ENCODE measurements around the gene CDH18.

CDH18 gene

DNA sequence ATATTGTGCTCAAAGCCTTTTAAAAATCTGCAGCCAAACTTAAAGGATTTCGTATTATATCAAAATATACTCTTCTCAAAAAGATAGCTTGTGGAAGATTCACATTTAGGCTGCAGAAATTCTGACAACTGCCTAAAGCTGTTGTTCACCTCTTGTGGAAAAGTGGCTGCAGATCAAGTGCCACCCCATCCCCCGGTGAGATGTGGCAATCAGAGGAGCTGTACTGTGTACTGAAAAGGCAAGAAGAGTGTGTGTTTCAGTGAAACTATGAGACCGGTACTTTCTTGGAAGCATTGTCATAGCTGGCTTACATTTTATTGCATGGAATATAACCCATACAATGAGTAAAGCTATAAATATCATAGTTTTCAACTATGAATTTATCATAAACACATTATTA, 64.3 kb downstream of the CDH18 start:
- ATAC-seq (ENCODE audit: insufficient read depth, low read depth) = no peak
- Histone ChIP-seq H3K79me2 (ENCODE audit: insufficient read depth, low read length) (no peaks in the 10 kb centered on the region), H3K9me3 (ENCODE audit: insufficient read depth, low read length, severe bottlenecking) (no peaks in the 10 kb centered on the region), H3K4me2 (ENCODE audit: insufficient read depth, low read length) (no peak overlapping the region), H3K27me3 (ENCODE audit: insufficient read depth, low read length, poor library complexity) (no peaks in the 10 kb centered on the region), H3K9ac (ENCODE audit: low read depth, low read length) (no peak overlapping the region), H2AFZ (ENCODE audit: low read depth, low read length) (no peak overlapping the region), H3K4me3 (ENCODE audit: low read depth in 1 of 2, low read length in 2 of 2) (no peak overlapping the region), H3K27ac (ENCODE audit: low read length) (no peak overlapping the region), H4K20me1 (ENCODE audit: insufficient read depth, low read length) (no peaks in the 10 kb centered on the region), H3K4me1 (ENCODE audit: insufficient read depth, low read length) (no peaks in the 10 kb centered on the region), H3K36me3 (ENCODE audit: insufficient read depth, low read length) (no peaks in the 10 kb centered on the region)
- TF ChIP-seq CTCF (IDR thresholded peaks at IDR 0.05; ENCODE audit: borderline replicate concordance, extremely low read depth, low read length, poor library complexity, severe bottlenecking) = no peak
- TF ChIP-seq EZH2 (IDR thresholded peaks at IDR 0.05; ENCODE audit: borderline replicate concordance, low read depth, low read length, severe bottlenecking) = no peak
- no peak for DNase-seq

DNA sequence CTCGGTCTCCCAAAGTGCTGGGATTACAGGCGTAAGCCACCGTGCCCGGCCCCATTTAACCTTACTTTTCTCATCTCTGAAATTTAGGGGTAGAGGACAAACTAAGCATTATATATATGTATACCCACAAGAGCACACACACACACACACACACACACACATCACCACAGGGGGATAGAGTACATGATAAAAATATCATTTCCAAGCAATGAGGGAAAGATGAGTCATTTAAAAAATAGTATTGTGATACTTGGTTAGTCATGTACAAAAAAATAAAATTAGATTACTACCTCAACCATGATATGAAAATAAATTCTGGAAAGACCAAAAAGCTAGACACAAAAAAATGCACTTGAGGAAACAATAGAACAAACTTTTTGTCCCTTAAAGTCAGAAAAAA, 67.2 kb downstream of the CDH18 start:
- ATAC-seq (ENCODE audit: insufficient read depth, low read depth) = no peak
- no peaks in the 10 kb centered on the region for H3K36me3 ChIP-seq (ENCODE audit: insufficient read depth, low read length)
- no peak overlapping the region for H3K4me2 ChIP-seq (ENCODE audit: insufficient read depth, low read length)
- no peaks in the 10 kb centered on the region for H4K20me1 ChIP-seq (ENCODE audit: insufficient read depth, low read length)
- no peaks in the 10 kb centered on the region for H3K27me3 ChIP-seq (ENCODE audit: insufficient read depth, low read length, poor library complexity)
- H2AFZ ChIP-seq (ENCODE audit: low read depth, low read length) = no peak overlapping the region
- no peak overlapping the region for H3K27ac ChIP-seq (ENCODE audit: low read length)
- no peaks in the 10 kb centered on the region for H3K9me3 ChIP-seq (ENCODE audit: insufficient read depth, low read length, severe bottlenecking)
- no peak for TF ChIP-seq CTCF (IDR thresholded peaks at IDR 0.05; ENCODE audit: borderline replicate concordance, extremely low read depth, low read length, poor library complexity, severe bottlenecking)
- no peak for TF ChIP-seq EZH2 (IDR thresholded peaks at IDR 0.05; ENCODE audit: borderline replicate concordance, low read depth, low read length, severe bottlenecking)
- no peak for DNase-seq
- H3K4me3 ChIP-seq (ENCODE audit: low read depth in 1 of 2, low read length in 2 of 2) = no peak overlapping the region
- no peak overlapping the region for H3K9ac ChIP-seq (ENCODE audit: low read depth, low read length)
- no peaks in the 10 kb centered on the region for H3K79me2 ChIP-seq (ENCODE audit: insufficient read depth, low read length)
- no peaks in the 10 kb centered on the region for H3K4me1 ChIP-seq (ENCODE audit: insufficient read depth, low read length)

- Histone ChIP-seq H3K79me2 (ENCODE audit: insufficient read depth, low read length) (no peaks in the 10 kb centered on the region), H2AFZ (ENCODE audit: low read depth, low read length) (no peak overlapping the region)
Observed at GRCh38 chr5:19918780-19919179, 69.2 kb downstream of the CDH18 start.

More at GRCh38 chr5:19918780-19919179, 69.2 kb downstream of the CDH18 start:
- H3K36me3 ChIP-seq (ENCODE audit: insufficient read depth, low read length) = no peaks in the 10 kb centered on the region
- no peaks in the 10 kb centered on the region for H3K27me3 ChIP-seq (ENCODE audit: insufficient read depth, low read length, poor library complexity)
- DNase-seq (no peak), ATAC-seq (ENCODE audit: insufficient read depth, low read depth) (no peak)
- H3K9ac ChIP-seq (ENCODE audit: low read depth, low read length) = no peak overlapping the region
- H3K4me1 ChIP-seq (ENCODE audit: insufficient read depth, low read length) = no peaks in the 10 kb centered on the region
- H3K4me2 ChIP-seq (ENCODE audit: insufficient read depth, low read length) = no peak overlapping the region
- H3K27ac ChIP-seq (ENCODE audit: low read length) = no peak overlapping the region
- TF ChIP-seq CTCF (IDR thresholded peaks at IDR 0.05; ENCODE audit: borderline replicate concordance, extremely low read depth, low read length, poor library complexity, severe bottlenecking) = no peak
- no peak for TF ChIP-seq EZH2 (IDR thresholded peaks at IDR 0.05; ENCODE audit: borderline replicate concordance, low read depth, low read length, severe bottlenecking)
- H4K20me1 ChIP-seq (ENCODE audit: insufficient read depth, low read length) = no peaks in the 10 kb centered on the region
- H3K9me3 ChIP-seq (ENCODE audit: insufficient read depth, low read length, severe bottlenecking) = no peaks in the 10 kb centered on the region
- H3K4me3 ChIP-seq (ENCODE audit: low read depth in 1 of 2, low read length in 2 of 2) = no peak overlapping the region

All from DND-41 (cell line).